B cell (primary cell): ENCODE data around the gene CTDSP2.

Experiments
- CTCF ChIP-seq: fragments of 200-600 bp; IDR thresholded peaks from one replicate; pipeline ENCODE4 v1.8.0; 2022; ENCODE audit warnings: antibody characterized with exemption, mild to moderate bottlenecking
- EZH2 ChIP-seq: IDR thresholded peaks from 2 replicates; pipeline ENCODE4 v1.6.1; 2012; ENCODE audit warnings: borderline replicate concordance, low read depth, mild to moderate bottlenecking, moderate library complexity, low read length; ENCODE audit not compliant: insufficient read depth, poor library complexity, severe bottlenecking

DNA sequence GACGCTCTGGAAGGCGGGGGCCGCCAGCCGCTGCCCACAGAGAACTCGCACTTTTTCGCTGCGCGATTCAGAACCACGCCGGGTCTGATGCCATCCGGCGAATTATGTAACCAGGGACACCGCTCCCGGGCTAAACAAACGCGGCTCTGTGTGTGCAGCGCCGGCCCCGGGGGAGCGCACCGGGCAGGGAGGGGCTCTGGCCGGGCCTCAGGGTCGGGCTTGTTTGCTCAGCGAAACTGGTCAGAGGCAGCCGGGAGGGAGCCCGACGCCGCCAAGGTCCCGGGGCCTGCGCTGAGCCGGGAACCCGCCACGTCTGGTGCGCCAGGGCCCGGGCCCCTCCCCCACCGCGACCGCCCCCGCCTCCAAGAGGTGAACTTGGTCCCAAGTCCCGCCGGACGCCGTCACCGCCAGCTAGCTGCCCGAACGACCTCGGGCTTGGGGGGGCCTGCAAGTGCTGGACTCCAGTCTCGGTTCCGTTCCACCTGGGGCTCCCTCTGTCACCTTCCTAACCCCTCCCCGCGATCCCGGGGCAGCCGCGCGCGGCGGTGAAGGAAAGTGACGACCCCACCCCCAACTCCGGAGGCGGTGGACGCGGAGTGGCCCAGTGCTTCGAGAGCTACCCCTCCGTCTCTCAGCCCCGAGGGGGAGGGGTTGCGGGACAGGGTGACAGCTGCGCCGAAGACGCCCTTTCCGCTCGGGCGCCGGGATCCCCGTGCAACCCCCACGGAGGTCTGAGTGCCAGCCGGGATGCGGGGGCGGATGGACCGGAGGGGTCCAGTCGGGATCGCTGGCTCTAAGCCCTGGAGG is 848 bp downstream of the CTDSP2 start:
- TF ChIP-seq CTCF, result no peak
- no peak for TF ChIP-seq EZH2
